Pancreas (tissue), 10 donors: ENCODE results near the gene LRRC4C. TPM values are rescaled to one million over a fixed set of nuclear protein-coding genes. Genes with fewer than 3 reads are reported as not detected.

ENCODE experiments used
- ATAC-seq, 4 donors: fragments of 200-7000 bp; cut with Tn5 transposase; one replicate each; pipeline versions ENCODE4 v1.8.0 to v1.9.1; 2020; ENCODE audit warnings: mild to moderate bottlenecking in 4 of 4, moderate library complexity in 4 of 4
- DNase-seq, 6 donors: peaks; one replicate each; pipeline ENCODE4 v3.0.0-alpha.2; 2020
- FAIRE-seq: peaks from 2 replicates; lab custom pipeline; 2012; peaks lifted over from hg19 to GRCh38; lab: Jason Lieb, UNC
- H3K27ac ChIP-seq, 4 donors: fragments of 200-600 bp; sonication (generic); 1 replicate in 3 of 4; 2 replicates in 1 of 4; pipeline versions ENCODE4 v1.5.0 to v1.8.0; 2020
- H3K27me3 ChIP-seq, 4 donors: fragments of 200-600 bp; one replicate each; pipeline ENCODE4 v1.8.0; 2021
- H3K36me3 ChIP-seq, 3 donors: fragments of 200-600 bp; sonication (generic) in 1 of 3; one replicate each; pipeline versions ENCODE4 v1.5.0 to v1.8.0; 2020 to 2021
- H3K4me1 ChIP-seq, 3 donors: fragments of 200-600 bp; one replicate each; pipeline ENCODE4 v1.8.0; 2021
- H3K4me3 ChIP-seq, 4 donors: fragments of 200-600 bp; sonication (generic) in 2 of 4; one replicate each; pipeline versions ENCODE4 v1.5.0 to v1.8.0; 2020 to 2021
- H3K9me3 ChIP-seq, 4 donors: fragments of 200-600 bp; one replicate each; pipeline ENCODE4 v1.8.0; 2021
- CTCF ChIP-seq, 4 donors: fragments of 200-600 bp; sonication (generic) in 3 of 4; IDR thresholded peaks; one replicate each; pipeline versions ENCODE4 v1.5.0 to v1.8.0; 2021; ENCODE audit warnings: antibody characterized with exemption in 4 of 4
- WGBS, 2 donors: extraction: QIAGEN DNeasy Blood & Tissue Kit; methylation state at CpG; one replicate each; pipeline ENCODE4 v1.1.7; 2013; 5-methylcytosine and 5-hydroxymethylcytosine counted together
- intact Hi-C, 3 donors: fragments of 100-400 bp; cut with DNase I; formaldehyde crosslinking; loops; one replicate each; pipeline versions ENCODE4 v1.11.1 to v1.14.2; 2022
- polyA plus RNA-seq, 2 donors: library from polyadenylated mRNA; stranded (reverse); fragments of 200-250 nt; gene quantifications; one replicate each; pipeline ENCODE4 v1.2.3, GENCODE V29; 2013
- total RNA-seq, 6 donors: library from RNA; stranded (reverse); fragmentation: NEBNext Ultra II Directional in 4 of 6; extraction: Animal tissue kit (Norgen Biotek cat#: 25700) in 4 of 6; gene quantifications; one replicate each; pipeline versions ENCODE4 v1.2.1 to v1.2.4, GENCODE V29; 2021 to 2023
- donor health status: healthy with polysubstance abuse.
- donor health status: DM: no; HTN: no; CAD: no; lungs with moderate emphysema.
- donor health status: DM: no; HTN: no; CAD: no.
- donor health status: control.
- donor health status: control.
- donor health status: Bipolar disorder and iron deficiency.
- donor health status: DM: yes; HTN: yes; CAD: no.
- donor health status: DM: no; HTN: no; CAD: no.
- donor health status: DM: no; HTN: no; CAD: no.
- donor health status: DM: yes; HTN: yes; CAD: no.

Gene LRRC4C
- total and polyA plus RNA-seq, 8 donors: 0.04 to 0.84 (median 0.16) TPM

DNA sequence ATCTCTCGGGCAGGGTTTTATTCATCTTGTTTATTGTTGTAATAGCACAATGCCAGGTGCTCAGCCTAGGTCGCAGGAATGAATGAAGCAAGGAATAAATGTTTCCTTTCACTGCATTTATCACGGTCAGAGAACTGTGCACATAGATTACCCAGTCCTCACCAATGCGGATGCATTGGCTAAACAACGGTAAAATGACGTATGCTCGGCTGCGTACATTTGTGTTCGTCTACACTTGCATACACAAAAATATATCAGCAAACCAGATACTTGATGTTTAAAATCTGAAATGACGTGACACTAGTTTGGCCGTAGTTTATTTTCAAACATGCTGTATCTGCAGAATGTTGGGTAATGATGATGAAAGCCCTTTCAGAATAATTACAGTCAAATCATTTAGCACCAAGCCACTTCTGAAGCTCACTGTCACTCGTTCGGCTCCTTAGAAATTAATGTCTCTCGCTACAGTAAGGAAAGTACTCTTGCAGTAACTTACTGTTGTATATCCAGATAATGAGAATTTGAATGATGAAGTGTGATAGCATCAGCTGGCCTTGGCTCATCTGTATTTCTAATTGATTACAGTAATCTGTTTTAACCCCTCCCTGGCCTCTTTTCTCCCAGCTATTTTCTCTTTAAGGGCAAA, 268.9 kb downstream of the LRRC4C start:
- ATAC-seq (no peak), FAIRE-seq (no peak)
- WGBS, 2 donors: 55 to 62% methylated on average over 14 of the region's 14 CpGs

DNA sequence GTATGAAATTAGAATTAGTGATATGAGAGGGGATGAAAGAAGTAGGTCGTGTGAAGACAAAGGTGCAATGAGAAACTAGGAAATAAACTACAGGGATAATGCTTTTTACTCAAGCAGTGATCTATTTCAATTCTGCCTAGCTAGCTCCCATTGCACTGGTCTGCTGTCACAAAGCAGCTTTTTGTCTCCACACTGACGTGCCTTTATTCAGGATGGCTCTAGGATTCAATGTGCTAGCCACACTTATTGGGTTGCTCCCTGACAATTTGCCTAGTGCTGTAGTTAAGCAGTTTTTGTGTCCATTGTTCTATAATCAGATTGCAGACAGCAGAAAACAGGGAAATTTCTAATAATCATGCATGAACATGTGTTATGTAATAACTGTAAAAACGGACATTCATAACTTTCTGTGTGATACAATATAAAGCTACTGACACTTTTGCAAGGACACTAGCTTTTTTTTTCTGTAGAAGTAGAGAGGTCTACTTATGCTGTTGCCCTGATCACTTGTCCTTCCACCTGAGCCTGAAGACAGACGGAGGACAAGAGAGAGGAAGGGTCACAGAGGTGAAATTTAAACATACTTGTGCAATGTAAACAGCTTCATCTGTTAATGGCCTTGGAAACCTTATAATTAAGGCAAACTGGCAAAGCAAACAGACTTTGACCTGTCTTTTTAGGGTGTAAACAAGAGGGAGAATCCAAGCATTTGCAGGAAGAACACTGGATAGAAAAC, 269.6 kb downstream of the LRRC4C start:
- DNase-seq: no peak
- no peak for TF ChIP-seq CTCF (IDR thresholded peaks at IDR 0.05)
- no peak for FAIRE-seq
- WGBS, 2 donors: 21 to 35% methylated on average over 4 of the region's 4 CpGs
- no peak for ATAC-seq
- H3K36me3 ChIP-seq: no peaks in the 10 kb centered on the region
- intact Hi-C loops: no loop called here
- no peaks in the 10 kb centered on the region for H3K4me1 ChIP-seq
- no peaks in the 10 kb centered on the region for H3K27me3 ChIP-seq
- no peaks in the 10 kb centered on the region for H3K9me3 ChIP-seq
- H3K27ac ChIP-seq: no peak overlapping the region
- H3K4me3 ChIP-seq: no peak overlapping the region

More for the DNA sequence above, 268.9 kb downstream of the LRRC4C start:
- no peak for TF ChIP-seq CTCF (IDR thresholded peaks at IDR 0.05)
- no peaks in the 10 kb centered on the region for H3K27me3 ChIP-seq
- H3K4me1 ChIP-seq: no peaks in the 10 kb centered on the region
- H3K9me3 ChIP-seq: no peaks in the 10 kb centered on the region
- no peak overlapping the region for H3K27ac ChIP-seq
- no peak overlapping the region for H3K4me3 ChIP-seq
- intact Hi-C loops: no loop called here
- DNase-seq: no peak
- H3K36me3 ChIP-seq: no peaks in the 10 kb centered on the region

GRCh38 chr11:41177791-41178190, 281.7 kb downstream of the LRRC4C start:
- intact Hi-C loops: no loop called here
- WGBS, 2 donors: 67 to 71% methylated on average over 4 of the region's 4 CpGs
- ATAC-seq (no peak), FAIRE-seq (no peak), DNase-seq (no peak)
- Histone ChIP-seq H3K4me3 (no peak overlapping the region), H3K27me3 (no peaks in the 10 kb centered on the region), H3K4me1 (no peaks in the 10 kb centered on the region), H3K27ac (no peak overlapping the region), H3K9me3 (no peaks in the 10 kb centered on the region), H3K36me3 (no peaks in the 10 kb centered on the region)
- no peak for TF ChIP-seq CTCF (IDR thresholded peaks at IDR 0.05)

DNA sequence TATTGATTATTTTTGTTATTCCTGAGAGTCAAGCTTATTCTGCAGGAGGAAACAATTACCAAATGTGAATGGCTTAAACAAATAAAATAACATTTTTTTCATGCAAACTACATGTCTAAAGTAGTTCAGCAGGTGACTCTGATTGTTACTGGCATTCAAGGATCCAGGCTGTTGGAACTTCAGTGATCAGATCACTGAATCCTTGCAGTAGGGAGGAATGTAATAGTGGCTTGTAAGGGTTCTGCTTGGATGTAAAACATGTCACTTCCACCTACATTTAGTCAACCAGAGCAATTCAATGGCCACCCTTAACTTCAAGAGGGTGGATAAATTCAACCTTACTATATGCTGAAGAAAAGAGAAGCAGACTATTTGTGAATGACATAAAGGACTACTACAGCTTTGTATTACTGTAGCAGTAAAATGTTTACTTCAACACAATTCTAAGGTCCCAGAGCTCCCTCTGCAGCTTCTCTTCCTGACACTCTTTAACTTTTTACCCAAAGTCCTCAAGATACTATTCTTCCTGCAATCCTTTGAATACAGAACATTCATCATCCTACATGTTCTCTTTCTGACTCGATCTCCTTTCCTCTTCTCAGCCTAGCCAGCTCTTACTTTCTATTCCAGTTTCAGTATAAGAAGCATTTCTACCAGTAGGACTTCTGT, 284.0 kb downstream of the LRRC4C start:
- Histone ChIP-seq H3K9me3 (no peaks in the 10 kb centered on the region), H3K4me1 (no peaks in the 10 kb centered on the region), H3K36me3 (no peaks in the 10 kb centered on the region), H3K27me3 (no peaks in the 10 kb centered on the region), H3K27ac (no peak overlapping the region), H3K4me3 (no peak overlapping the region)
- FAIRE-seq: no peak
- intact Hi-C loops: no loop called here
- ATAC-seq: no peak
- no peak for DNase-seq
- 35 to 52% methylated on average over 1 of the region's 1 CpG for WGBS, 2 donors
- TF ChIP-seq CTCF (IDR thresholded peaks at IDR 0.05): no peak
